Body of pancreas (tissue), 4 donors: Measurements from ENCODE around the gene MPP1. TPM values are rescaled to one million over a fixed set of nuclear protein-coding genes. Genes with fewer than 3 reads are reported as not detected.

Experiments used
- ATAC-seq: fragments of 150-250 bp; one replicate; pipeline ENCODE4 v1.9.1; 2016
- DNase-seq, 4 donors: peaks; one replicate each; pipeline ENCODE4 v3.0.0-alpha.2; 2019
- H3K27ac ChIP-seq, 4 donors: fragments of 200-600 bp; sonication (generic); 1 replicate in 3 of 4; 2 replicates in 1 of 4; pipeline versions ENCODE4 v1.5.1 to v1.6.1; 2016 to 2019; ENCODE audit warnings: mild to moderate bottlenecking in 1 of 4, mixed read lengths in 1 of 4, moderate library complexity in 1 of 4
- H3K27me3 ChIP-seq, 2 donors: fragments of 200-600 bp; sonication (generic); one replicate each; pipeline ENCODE4 v1.6.0; 2016; ENCODE audit warnings: mild to moderate bottlenecking in 1 of 2
- H3K36me3 ChIP-seq, 2 donors: fragments of 200-600 bp; sonication (generic); replicated peaks in 1 of 2; 2 replicates each; pipeline ENCODE4 v1.5.1; 2016; ENCODE audit warnings: low read depth in 2 of 2; ENCODE audit not compliant: insufficient read depth in 1 of 2
- H3K4me1 ChIP-seq: fragments of 200-600 bp; sonication (generic); one replicate; pipeline ENCODE4 v1.6.0; 2016
- H3K4me3 ChIP-seq, 2 donors: fragments of 200-600 bp; sonication (generic); 1 replicate in 1 of 2; 2 replicates in 1 of 2; pipeline ENCODE4 v1.5.1; 2016 to 2019
- H3K9me3 ChIP-seq, 3 donors: fragments of 200-600 bp; sonication (generic); 1 replicate in 2 of 3; 2 replicates in 1 of 3; pipeline ENCODE4 v1.5.1; 2016
- POLR2A ChIP-seq, 3 donors: fragments of 450-650 bp; IDR thresholded peaks; one replicate each; pipeline ENCODE4 v1.6.1; 2016; ENCODE audit warnings: antibody characterized with exemption in 3 of 3, mild to moderate bottlenecking in 2 of 3
- WGBS, 2 donors: methylation state at CpG; one replicate each; pipeline ENCODE4 v1.1.5; 2017; 5-methylcytosine and 5-hydroxymethylcytosine counted together
- intact Hi-C: fragments of 100-400 bp; cut with DNase I; formaldehyde crosslinking; loops from one replicate; pipeline ENCODE4 v1.15.1; 2023
- total RNA-seq, 2 donors: library from RNA; depleted of rRNA; stranded (reverse); fragments of >200 nt; gene quantifications; one replicate each; pipeline ENCODE4 v1.1.0, GENCODE V29; 2016
- TF ChIP-seq, protein P1 (sequence below), 7 experiments: fragments of 450-650 bp in 4 of 7; fragments of 200-600 bp in 3 of 7; sonication (generic) in 3 of 7; IDR thresholded peaks; one replicate each; pipeline ENCODE4 v1.5.1; 2016 to 2019; ENCODE audit warnings: antibody characterized with exemption in 7 of 7

Gene MPP1
- total RNA-seq, 2 donors from 2014 or later: 24.9 to 31.6 TPM

DNA sequence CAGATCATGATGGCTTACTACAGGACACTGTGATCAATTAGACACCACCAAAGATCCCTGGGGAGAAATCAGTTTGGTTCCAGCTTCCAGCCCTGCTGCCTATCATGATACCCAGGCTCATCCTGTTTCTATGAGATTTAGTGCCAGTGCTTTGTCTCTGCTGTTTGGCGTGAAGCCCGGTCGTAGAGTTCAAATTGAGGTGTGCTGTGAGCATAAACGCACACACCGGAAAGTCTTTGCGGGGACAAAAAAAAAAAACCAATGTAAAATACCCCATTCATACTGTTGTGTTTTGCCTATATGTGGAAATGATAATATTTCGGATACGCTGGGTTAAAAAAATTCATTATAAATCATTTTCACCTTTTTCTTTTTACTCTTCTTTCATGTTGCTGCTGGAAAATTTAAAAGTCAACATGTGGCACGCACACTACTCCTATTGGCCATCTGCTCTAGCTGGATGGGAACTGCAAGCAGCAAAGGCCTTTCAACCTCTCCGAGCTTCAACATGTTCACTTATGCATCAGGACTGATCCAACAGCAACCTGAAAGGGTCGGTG, 43.2 kb downstream of the MPP1 start:
- Histone ChIP-seq H3K9me3 (no peaks in the 10 kb centered on the region), H3K4me1 (peaks cover 9% of the 10 kb centered on the region), H3K27me3 (no peaks in the 10 kb centered on the region), H3K27ac (peak overlapping the region; percentile 41 to 84 (median 76)), H3K36me3 (no peaks in the 10 kb centered on the region), H3K4me3 (no peak overlapping the region)
- no peak for ATAC-seq
- intact Hi-C loops: no loop called here
- 2% methylated on average over 10 to 11 of the region's 11 CpGs for WGBS, 2 donors
- DNase-seq: peak; percentile 18 to 46 (median 22)
- TF ChIP-seq, protein P1, sequence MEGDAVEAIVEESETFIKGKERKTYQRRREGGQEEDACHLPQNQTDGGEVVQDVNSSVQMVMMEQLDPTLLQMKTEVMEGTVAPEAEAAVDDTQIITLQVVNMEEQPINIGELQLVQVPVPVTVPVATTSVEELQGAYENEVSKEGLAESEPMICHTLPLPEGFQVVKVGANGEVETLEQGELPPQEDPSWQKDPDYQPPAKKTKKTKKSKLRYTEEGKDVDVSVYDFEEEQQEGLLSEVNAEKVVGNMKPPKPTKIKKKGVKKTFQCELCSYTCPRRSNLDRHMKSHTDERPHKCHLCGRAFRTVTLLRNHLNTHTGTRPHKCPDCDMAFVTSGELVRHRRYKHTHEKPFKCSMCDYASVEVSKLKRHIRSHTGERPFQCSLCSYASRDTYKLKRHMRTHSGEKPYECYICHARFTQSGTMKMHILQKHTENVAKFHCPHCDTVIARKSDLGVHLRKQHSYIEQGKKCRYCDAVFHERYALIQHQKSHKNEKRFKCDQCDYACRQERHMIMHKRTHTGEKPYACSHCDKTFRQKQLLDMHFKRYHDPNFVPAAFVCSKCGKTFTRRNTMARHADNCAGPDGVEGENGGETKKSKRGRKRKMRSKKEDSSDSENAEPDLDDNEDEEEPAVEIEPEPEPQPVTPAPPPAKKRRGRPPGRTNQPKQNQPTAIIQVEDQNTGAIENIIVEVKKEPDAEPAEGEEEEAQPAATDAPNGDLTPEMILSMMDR (IDR thresholded peaks at IDR 0.05): no peak
- peak in 1 of 3 donors; percentile 31 for TF ChIP-seq POLR2A (IDR thresholded peaks at IDR 0.05)

DNA sequence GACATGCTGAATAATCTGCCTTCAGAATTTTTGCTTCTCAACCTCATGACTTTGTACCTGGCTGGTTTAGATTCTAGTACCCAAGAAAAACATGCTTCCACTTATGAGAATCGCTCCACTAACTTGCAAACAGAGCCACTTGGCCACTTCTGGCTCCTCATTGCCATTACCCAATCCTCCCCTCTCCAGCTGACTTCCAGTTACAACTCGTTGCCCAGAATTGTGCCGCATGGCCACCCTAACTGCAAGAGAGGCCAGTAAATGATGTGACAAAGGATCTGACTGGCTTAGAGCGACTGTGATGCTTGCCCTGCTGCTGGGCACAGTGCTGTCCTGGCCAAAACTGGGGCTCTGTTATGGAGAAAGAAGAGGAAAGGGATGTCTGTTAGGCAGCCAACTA, 46.6 kb downstream of the MPP1 start:
- TF ChIP-seq, protein P1 (IDR thresholded peaks at IDR 0.05): no peak
- TF ChIP-seq POLR2A (IDR thresholded peaks at IDR 0.05): no peak
- no peaks in the 10 kb centered on the region for H3K36me3 ChIP-seq
- no peak overlapping the region for H3K4me3 ChIP-seq
- no peaks in the 10 kb centered on the region for H3K9me3 ChIP-seq
- DNase-seq (no peak), ATAC-seq (no peak)
- no peak overlapping the region for H3K27ac ChIP-seq
- H3K27me3 ChIP-seq: no peaks in the 10 kb centered on the region
- intact Hi-C loops: no loop called here
- WGBS, 2 donors: 71 to 88% methylated on average over 4 of the region's 4 CpGs
- peaks cover 6% of the 10 kb centered on the region for H3K4me1 ChIP-seq

DNA sequence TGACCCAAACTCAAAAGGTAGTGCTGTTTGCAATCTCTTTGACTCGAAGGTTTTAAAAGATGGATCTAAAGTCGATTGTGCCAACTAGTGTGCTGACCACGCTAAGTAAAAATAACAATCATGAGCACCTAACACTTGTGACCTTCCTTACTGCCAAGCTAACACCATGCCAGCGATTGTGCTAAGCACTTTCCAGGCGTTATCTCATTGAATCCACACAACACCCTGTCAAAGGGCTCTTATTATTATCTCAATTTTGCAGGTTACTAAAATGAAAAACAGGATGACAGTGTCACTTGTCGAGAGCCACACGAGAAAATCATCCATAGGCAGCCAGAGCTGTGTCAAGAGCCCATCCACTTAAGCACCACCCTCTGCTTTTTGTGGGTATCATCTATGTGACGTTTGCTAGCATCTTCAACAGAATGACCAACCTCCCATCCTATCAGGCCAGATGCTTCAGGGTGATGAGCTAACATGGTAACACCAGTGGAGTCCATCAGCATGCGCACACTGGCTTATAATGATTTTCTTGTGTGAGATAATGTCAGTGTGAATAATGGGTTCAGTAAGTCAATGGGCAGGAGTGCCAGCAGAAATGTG, 53.5 kb downstream of the MPP1 start:
- 18 to 26% methylated on average over 7 to 9 of the region's 9 CpGs for WGBS, 2 donors
- Histone ChIP-seq H3K36me3 (no peaks in the 10 kb centered on the region), H3K27ac (peak overlapping the region in 1 of 4 donors; percentile 44), H3K4me1 (peaks cover 5% of the 10 kb centered on the region), H3K9me3 (no peaks in the 10 kb centered on the region), H3K27me3 (no peaks in the 10 kb centered on the region), H3K4me3 (no peak overlapping the region)
- peak; percentile 36 for ATAC-seq
- TF ChIP-seq POLR2A (IDR thresholded peaks at IDR 0.05): no peak
- TF ChIP-seq, protein P1 (IDR thresholded peaks at IDR 0.05): no peak
- DNase-seq: peak in 1 of 4 donors; percentile 19
- intact Hi-C loops: no loop called here

DNA sequence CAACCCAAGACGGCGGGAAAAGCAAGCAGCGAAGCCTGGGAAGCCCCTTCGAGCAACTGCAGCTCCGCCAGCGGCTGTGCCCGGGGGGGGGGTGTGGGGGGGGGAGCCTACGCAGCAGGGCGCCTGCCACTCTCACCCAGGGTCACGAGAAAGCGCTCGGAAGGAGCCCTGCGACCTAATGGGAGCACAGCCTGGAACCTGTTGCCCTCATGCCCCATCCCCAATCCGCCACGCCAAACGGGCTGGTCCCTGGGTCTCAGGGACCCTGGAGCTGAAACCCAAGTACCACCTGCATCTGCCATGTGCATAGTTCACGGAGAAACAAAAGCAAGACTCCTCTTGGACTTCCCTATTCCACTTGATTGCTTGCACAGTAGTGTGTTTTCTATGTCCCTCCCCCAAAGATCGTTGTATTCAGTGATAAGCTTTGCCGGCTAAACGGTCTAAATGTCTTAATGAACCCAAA, 54.0 kb downstream of the MPP1 start:
- no peak for TF ChIP-seq POLR2A (IDR thresholded peaks at IDR 0.05)
- TF ChIP-seq, protein P1 (IDR thresholded peaks at IDR 0.05): no peak
- no peaks in the 10 kb centered on the region for H3K27me3 ChIP-seq
- intact Hi-C loops: no loop called here
- ATAC-seq (peak; percentile 30), DNase-seq (no peak)
- no peak overlapping the region for H3K4me3 ChIP-seq
- H3K36me3 ChIP-seq: no peaks in the 10 kb centered on the region
- 0% methylated on average over 3 to 4 of the region's 20 CpGs for WGBS, 2 donors
- H3K27ac ChIP-seq: peak overlapping the region in 2 of 4 donors; percentile 44 to 62
- H3K4me1 ChIP-seq: peaks cover 5% of the 10 kb centered on the region
- no peaks in the 10 kb centered on the region for H3K9me3 ChIP-seq
